Muscle of leg (tissue), 11 donors: ENCODE results near the gene ATP2A1. TPM values are rescaled to one million over a fixed set of nuclear protein-coding genes. Genes with fewer than 3 reads are reported as not detected.
A peak's percentile ranks its signal among the peaks of the same experiment; 100 is the strongest.
"Not testable (repeated sequence)": the region's sequence is repeated elsewhere in the genome, so short reads cannot be mapped to it uniquely, and the experiment has no call there.

Source experiments
- DNase-seq: peaks from one replicate; pipeline ENCODE4 v3.0.0; 2013
- H3K27ac ChIP-seq: one replicate; pipeline ENCODE4 v1.5.1; 2013; ENCODE audit warnings: mild to moderate bottlenecking, low read length, control low read depth
- H3K27me3 ChIP-seq: one replicate; pipeline ENCODE4 v1.6.1; 2013; ENCODE audit warnings: low read length; ENCODE audit not compliant: control insufficient read depth, insufficient read depth
- H3K36me3 ChIP-seq: one replicate; pipeline ENCODE4 v1.6.1; 2013; ENCODE audit warnings: low read length; ENCODE audit not compliant: control insufficient read depth, insufficient read depth
- H3K4me1 ChIP-seq: one replicate; pipeline ENCODE4 v1.6.1; 2013; ENCODE audit warnings: low read length; ENCODE audit not compliant: control insufficient read depth, insufficient read depth
- H3K4me3 ChIP-seq: one replicate; pipeline ENCODE4 v1.5.1; 2013; ENCODE audit warnings: low read length, control low read depth
- H3K9me3 ChIP-seq: replicated peaks from 2 replicates; pipeline ENCODE4 v1.6.1; 2013; ENCODE audit warnings: low read depth, low read length; ENCODE audit not compliant: control insufficient read depth
- WGBS: methylation state at CpG from one replicate; pipeline ENCODE4 v1.1.5; 2013; ENCODE audit warnings: missing lambda C conversion rate; ENCODE audit not compliant: insufficient coverage; 5-methylcytosine and 5-hydroxymethylcytosine counted together
- polyA plus RNA-seq, 8 donors: library from polyadenylated mRNA; unstranded; fragments of 120-200 nt; gene quantifications; one replicate each; pipeline versions ENCODE4 v1.2.1 to v1.2.3, GENCODE V29; 2013; ENCODE audit warnings: inconsistent platforms in 1 of 8, low replicate concordance in 1 of 8; ENCODE audit not compliant: insufficient read length in 8 of 8, insufficient read depth in 1 of 8
- total RNA-seq: library from RNA; stranded (reverse); fragments of 120-200 nt; gene quantifications from one replicate; pipeline ENCODE4 v1.2.4, GENCODE V29; 2013

Gene ATP2A1
- total and polyA plus RNA-seq, 9 donors: 168 to 587 (median 463) TPM

DNA sequence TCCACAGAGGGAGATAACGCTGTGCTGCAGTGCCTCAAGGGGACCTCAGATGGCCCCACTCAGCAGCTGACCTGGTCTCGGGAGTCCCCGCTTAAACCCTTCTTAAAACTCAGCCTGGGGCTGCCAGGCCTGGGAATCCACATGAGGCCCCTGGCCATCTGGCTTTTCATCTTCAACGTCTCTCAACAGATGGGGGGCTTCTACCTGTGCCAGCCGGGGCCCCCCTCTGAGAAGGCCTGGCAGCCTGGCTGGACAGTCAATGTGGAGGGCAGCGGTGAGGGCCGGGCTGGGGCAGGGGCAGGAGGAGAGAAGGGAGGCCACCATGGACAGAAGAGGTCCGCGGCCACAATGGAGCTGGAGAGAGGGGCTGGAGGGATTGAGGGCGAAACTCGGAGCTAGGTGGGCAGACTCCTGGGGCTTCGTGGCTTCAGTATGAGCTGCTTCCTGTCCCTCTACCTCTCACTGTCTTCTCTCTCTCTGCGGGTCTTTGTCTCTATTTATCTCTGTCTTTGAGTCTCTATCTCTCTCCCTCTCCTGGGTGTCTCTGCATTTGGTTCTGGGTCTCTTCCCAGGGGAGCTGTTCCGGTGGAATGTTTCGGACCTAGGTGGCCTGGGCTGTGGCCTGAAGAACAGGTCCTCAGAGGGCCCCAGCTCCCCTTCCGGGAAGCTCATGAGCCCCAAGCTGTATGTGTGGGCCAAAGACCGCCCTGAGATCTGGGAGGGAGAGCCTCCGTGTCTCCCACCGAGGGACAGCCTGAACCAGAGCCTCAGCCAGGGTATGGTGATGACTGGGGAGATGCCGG, 54.3 kb downstream of the ATP2A1 start:
- Histone ChIP-seq H3K27ac (no peak overlapping the region), H3K27me3 (peaks cover 2% of the 10 kb centered on the region), H3K4me3 (no peak overlapping the region), H3K9me3 (no peaks in the 10 kb centered on the region), H3K4me1 (peaks cover 12% of the 10 kb centered on the region), H3K36me3 (no peaks in the 10 kb centered on the region)
- WGBS: 83% methylated on average over 12 of the region's 20 CpGs
- DNase-seq: no peak

DNA sequence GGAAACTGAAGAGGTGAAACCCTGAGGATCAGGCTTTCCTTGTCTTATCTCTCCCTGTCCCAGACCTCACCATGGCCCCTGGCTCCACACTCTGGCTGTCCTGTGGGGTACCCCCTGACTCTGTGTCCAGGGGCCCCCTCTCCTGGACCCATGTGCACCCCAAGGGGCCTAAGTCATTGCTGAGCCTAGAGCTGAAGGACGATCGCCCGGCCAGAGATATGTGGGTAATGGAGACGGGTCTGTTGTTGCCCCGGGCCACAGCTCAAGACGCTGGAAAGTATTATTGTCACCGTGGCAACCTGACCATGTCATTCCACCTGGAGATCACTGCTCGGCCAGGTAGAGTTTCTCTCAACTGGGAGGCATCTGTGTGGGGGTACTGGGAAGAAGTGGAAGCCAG, 54.9 kb downstream of the ATP2A1 start:
- Histone ChIP-seq H3K27ac (no peak overlapping the region), H3K4me3 (no peak overlapping the region), H3K4me1 (peaks cover 12% of the 10 kb centered on the region), H3K27me3 (peaks cover 2% of the 10 kb centered on the region), H3K9me3 (no peaks in the 10 kb centered on the region), H3K36me3 (no peaks in the 10 kb centered on the region)
- no peak for DNase-seq
- WGBS: 65% methylated on average over 7 of the region's 8 CpGs

DNA sequence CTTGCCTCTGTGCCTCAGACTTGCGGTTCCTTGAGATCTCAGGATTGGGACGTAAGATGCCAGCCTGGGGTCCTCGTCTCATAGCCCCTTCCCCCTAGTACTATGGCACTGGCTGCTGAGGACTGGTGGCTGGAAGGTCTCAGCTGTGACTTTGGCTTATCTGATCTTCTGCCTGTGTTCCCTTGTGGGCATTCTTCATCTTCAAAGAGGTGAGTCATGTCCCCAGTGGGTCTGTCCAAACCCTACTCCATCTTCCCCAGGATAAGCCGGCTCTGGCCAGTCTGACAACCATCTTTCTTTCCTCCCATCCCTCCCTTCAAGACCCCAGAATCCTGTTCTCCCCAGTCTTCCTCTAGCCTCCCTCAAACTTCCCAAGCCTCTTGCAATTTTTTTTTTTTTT, 57.1 kb downstream of the ATP2A1 start:
- DNase-seq: no peak
- no peaks in the 10 kb centered on the region for H3K9me3 ChIP-seq
- H3K27ac ChIP-seq: no peak overlapping the region
- peaks cover 12% of the 10 kb centered on the region for H3K4me1 ChIP-seq
- WGBS: 98% methylated on average over 4 of the region's 4 CpGs
- H3K4me3 ChIP-seq: no peak overlapping the region
- H3K27me3 ChIP-seq: peaks cover 2% of the 10 kb centered on the region
- no peaks in the 10 kb centered on the region for H3K36me3 ChIP-seq

DNA sequence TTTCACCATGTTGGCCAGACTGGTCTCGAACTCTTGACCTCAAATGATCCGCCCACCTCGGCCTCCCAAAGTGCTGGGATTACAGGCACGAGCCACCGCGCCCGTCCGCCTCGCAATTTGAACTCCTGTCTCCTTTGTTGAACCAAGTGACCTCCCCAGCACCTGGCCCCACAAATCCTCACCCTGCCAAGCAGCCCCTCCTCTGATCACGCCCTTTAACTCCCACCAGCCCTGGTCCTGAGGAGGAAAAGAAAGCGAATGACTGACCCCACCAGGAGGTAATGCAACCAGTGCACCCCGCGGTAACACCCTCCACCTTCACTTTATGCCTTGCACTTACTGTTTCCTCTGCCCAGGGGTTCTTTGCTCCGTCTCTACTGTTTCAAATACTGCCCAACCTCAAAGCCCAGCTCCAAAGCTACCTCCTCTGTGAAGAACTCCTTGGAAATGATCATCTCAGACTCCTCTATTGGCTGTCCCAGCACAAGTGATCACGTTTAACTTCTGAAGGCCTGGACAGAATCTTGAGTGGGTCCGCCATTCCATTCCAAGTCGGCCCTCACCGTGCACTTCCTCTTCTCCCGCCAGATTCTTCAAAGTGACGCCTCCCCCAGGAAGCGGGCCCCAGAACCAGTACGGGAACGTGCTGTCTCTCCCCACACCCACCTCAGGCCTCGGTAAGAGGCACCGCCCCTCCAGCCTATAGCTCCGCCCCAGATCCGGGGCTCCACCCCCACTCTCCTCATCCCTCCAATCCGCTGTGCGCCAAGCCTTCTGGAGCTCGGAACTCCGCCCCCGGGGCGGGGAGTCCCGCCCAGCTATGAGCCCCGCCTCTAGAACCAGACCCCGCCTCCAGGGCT, 57.9 kb downstream of the ATP2A1 start:
- peak; percentile 79 for DNase-seq
- no peak overlapping the region for H3K27ac ChIP-seq

DNA sequence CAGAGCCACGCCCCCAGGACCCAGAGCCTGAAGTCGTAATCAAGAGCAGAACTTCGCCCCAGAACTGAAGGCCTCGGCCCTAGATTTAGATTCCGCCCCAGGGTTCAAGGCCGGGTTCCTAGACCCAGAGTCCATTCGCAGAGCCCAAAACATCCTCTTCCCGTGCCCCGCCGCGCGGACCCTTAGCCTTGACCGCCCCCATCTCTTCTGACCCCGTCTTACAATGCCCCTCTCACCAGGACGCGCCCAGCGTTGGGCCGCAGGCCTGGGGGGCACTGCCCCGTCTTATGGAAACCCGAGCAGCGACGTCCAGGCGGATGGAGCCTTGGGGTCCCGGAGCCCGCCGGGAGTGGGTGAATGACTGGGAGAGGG, 58.5 kb downstream of the ATP2A1 start:
- Histone ChIP-seq H3K36me3 (no peaks in the 10 kb centered on the region), H3K4me1 (peaks cover 9% of the 10 kb centered on the region), H3K27me3 (peaks cover 2% of the 10 kb centered on the region), H3K27ac (no peak overlapping the region), H3K4me3 (no peak overlapping the region), H3K9me3 (no peaks in the 10 kb centered on the region)
- no peak for DNase-seq
- WGBS: 69% methylated on average over 24 of the region's 26 CpGs

More for the DNA sequence above, 57.9 kb downstream of the ATP2A1 start:
- Histone ChIP-seq H3K4me3 (peak overlapping the region; percentile 24), H3K4me1 (peaks cover 9% of the 10 kb centered on the region), H3K27me3 (peaks cover 2% of the 10 kb centered on the region), H3K9me3 (no peaks in the 10 kb centered on the region), H3K36me3 (no peaks in the 10 kb centered on the region)
- 37% methylated on average over 17 of the region's 36 CpGs for WGBS

DNA sequence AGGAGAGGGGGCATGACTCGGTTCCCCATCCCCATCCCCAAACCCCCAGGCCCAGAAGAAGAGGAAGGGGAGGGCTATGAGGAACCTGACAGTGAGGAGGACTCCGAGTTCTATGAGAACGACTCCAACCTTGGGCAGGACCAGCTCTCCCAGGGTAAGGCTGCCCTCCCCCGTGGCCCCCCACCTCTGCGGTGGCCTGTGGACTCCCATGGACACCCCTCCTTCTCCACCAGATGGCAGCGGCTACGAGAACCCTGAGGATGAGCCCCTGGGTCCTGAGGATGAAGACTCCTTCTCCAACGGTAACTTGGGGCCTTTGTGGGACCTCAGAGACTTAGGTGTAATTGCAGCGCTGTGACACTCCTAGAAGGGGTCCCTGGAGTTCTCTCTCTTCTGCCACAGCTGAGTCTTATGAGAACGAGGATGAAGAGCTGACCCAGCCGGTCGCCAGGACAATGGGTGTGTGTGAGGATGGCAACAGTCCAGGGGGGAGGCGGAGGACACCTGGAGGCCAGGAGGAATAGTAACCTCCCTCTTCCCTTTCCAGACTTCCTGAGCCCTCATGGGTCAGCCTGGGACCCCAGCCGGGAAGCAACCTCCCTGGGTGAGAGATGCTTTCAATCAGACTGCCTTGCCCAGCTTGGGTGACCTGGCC, 59.1 kb downstream of the ATP2A1 start:
- Histone ChIP-seq H3K27ac (no peak overlapping the region), H3K9me3 (no peaks in the 10 kb centered on the region), H3K27me3 (peaks cover 2% of the 10 kb centered on the region), H3K4me1 (peaks cover 9% of the 10 kb centered on the region), H3K36me3 (no peaks in the 10 kb centered on the region), H3K4me3 (no peak overlapping the region)
- no peak for DNase-seq
- WGBS: 68% methylated on average over 7 of the region's 14 CpGs

DNA sequence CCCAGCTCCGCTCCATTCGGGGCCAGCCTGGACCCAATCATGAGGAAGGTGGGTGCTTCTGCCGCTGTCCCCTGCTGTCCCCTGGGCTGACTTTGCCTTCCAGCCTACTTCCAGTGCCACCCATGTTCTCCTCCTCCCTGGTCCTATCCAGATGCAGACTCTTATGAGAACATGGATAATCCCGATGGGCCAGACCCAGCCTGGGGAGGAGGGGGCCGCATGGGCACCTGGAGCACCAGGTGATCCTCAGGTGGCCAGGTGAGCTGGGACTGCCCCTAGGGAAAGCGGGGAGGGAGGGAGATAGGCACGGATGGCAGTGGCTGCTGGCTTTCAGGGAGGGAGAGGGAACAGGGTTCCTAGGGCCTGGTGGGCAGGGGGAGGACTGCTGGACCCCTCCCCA, 60.4 kb downstream of the ATP2A1 start:
- 77% methylated on average over 3 of the region's 7 CpGs for WGBS
- no peak overlapping the region for H3K4me3 ChIP-seq

DNA sequence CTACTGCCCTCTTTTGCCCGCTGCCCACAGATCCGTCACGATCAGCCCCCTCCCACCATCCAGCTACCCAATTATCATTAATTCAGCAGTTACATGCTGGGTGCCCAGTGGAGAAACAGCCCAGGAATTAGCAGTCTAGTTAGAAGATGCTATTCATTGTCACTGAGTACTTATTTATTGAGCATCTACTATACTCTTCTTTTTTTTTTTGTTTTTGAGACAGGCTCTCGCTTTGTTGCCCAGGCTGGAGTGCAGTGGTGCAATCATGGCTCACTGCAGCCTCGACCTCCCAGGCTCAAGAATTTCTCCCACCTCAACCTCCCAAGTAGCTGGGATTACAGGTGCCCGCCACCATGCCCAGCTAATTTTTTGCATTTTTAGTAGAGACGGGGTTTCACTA, 61.5 kb downstream of the ATP2A1 start:
- not testable (repeated sequence) for H3K27ac ChIP-seq, H3K4me3 ChIP-seq, H3K36me3 ChIP-seq, H3K9me3 ChIP-seq, DNase-seq, H3K27me3 ChIP-seq, H3K4me1 ChIP-seq
- 88% methylated on average over 7 of the region's 7 CpGs for WGBS

More for the DNA sequence above, 60.4 kb downstream of the ATP2A1 start:
- no peak for DNase-seq
- Histone ChIP-seq H3K4me1 (peaks cover 9% of the 10 kb centered on the region), H3K27ac (no peak overlapping the region), H3K27me3 (peaks cover 2% of the 10 kb centered on the region), H3K36me3 (no peaks in the 10 kb centered on the region), H3K9me3 (no peaks in the 10 kb centered on the region)

DNA sequence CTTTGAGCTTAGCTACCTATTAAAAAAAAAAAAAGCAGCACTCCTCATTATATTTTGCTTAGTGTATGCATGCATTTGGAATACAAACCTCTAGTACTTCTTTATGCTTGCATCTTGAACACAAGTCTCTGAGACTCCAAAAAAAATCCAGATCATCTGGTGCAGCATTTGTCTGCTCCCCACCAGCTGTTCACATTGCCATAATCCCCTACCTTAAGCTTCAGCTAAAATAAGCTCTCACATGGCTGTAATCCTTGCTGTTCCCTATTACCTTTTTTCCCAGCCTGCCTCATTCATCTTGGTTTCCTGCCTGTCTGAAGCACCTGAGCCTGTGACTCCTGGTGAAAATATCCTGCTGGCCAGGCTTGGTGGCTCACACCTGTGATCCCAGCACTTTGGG, 65.0 kb downstream of the ATP2A1 start:
- no peak overlapping the region for H3K4me3 ChIP-seq
- no peaks in the 10 kb centered on the region for H3K36me3 ChIP-seq
- H3K4me1 ChIP-seq: peaks cover 9% of the 10 kb centered on the region
- H3K27ac ChIP-seq: no peak overlapping the region
- H3K27me3 ChIP-seq: no peaks in the 10 kb centered on the region
- H3K9me3 ChIP-seq: no peaks in the 10 kb centered on the region
- no peak for DNase-seq

DNA sequence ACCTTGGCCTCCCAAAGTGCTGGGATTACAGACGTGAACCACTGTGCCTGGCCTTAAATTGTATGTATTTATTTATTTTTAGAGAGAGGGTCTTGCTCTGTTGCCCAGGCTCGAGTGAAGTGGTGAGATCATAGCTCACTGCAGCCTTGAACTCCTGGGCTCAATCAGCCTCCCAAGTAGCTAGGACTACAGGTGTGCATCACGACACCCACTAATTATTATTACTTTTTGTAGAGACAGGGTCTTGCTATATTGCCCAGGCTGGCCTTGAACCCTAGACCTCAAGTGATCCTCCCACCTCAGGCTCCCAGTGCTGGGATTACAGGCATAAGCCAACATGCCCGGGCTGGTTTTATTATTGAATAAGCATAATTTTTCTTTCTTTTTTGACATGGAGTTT, 68.4 kb downstream of the ATP2A1 start:
- H3K27me3 ChIP-seq: no peaks in the 10 kb centered on the region
- WGBS: no CpG with 5 or more reads among the region's 4 CpGs
- H3K27ac ChIP-seq: no peak overlapping the region
- no peak overlapping the region for H3K4me3 ChIP-seq
- no peak for DNase-seq
- no peaks in the 10 kb centered on the region for H3K36me3 ChIP-seq
- H3K9me3 ChIP-seq: no peaks in the 10 kb centered on the region
- H3K4me1 ChIP-seq: peaks cover 15% of the 10 kb centered on the region
